Measurements from ENCODE around the gene PRLH. TPM values are rescaled to one million over a fixed set of nuclear protein-coding genes. Genes with fewer than 3 reads are reported as not detected.

The PRLH gene
- total RNA-seq, 1 donor from 2014 or later, result not detected

DNA sequence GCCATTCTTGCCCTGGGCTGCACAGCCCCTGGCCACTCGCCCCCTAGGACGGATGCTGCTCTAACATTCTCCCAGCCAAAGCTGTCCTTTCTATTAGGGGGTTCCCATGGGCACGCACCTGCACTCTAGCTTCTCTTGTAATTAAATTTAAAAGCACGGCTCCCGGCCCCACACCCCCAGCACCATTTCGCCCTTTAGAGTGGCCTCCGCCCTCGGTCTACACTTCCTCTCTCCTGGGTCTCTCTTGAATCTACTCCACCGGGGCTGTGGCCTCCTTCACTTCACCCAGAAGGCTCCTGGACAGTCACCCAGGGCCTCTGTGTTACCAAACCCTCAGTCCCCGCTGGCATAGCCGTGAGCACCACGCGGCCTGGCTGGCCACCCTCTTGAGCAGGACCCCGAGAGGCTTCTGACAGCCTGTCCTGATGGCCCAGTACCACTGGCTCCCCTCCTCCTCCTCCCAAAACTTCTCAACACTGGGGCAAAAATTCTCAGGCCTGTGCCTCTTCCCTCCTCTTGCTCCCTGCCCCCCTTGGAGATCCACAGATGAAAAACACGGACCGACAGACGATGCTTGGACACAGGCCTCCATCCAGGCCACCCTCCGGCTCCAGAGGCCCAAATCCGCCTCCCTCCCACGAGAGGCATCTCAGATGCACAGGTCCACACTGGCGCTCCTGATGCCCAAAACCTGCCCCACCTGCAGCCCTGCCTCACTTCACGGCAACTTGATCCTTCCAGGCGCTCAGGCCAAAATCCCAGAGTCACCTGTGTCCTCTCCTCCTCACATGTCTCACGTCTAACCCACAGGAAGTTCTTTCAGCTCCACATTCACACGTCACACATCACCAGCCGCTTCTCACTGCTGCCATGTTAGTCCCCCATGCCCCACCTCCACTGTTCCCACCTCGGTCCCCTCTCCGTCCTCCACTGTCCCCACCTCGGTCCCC, 31.1 kb downstream of the PRLH start:
- TF ChIP-seq CTCF (conservative IDR thresholded peaks at IDR 0.05), result no peak
- no peak overlapping the region for H3K27ac Mint-ChIP-seq (ENCODE audit: unreplicated experiment)
- no peak overlapping the region for H3K4me3 Mint-ChIP-seq
- H3K27me3 Mint-ChIP-seq (ENCODE audit: low read depth), result no peaks in the 10 kb centered on the region
- no peaks in the 10 kb centered on the region for H3K9me3 Mint-ChIP-seq
- peaks cover 41% of the 10 kb centered on the region for H3K4me1 Mint-ChIP-seq
- no peak for DNase-seq (ENCODE audit: low read depth, low spot score)
- H3K36me3 Mint-ChIP-seq (ENCODE audit: low read depth), result no peaks in the 10 kb centered on the region

- TF ChIP-seq CTCF (conservative IDR thresholded peaks at IDR 0.05), result no peak
- Mint-ChIP-seq H3K36me3 (ENCODE audit: low read depth) (no peaks in the 10 kb centered on the region), H3K27me3 (ENCODE audit: low read depth) (no peaks in the 10 kb centered on the region), H3K4me1 (peaks cover 53% of the 10 kb centered on the region), H3K9me3 (no peaks in the 10 kb centered on the region), H3K27ac (ENCODE audit: unreplicated experiment) (no peak overlapping the region), H3K4me3 (no peak overlapping the region)
- DNase-seq (ENCODE audit: low read depth, low spot score), result no peak
These were observed 32.3 kb downstream of the PRLH start for GRCh38 chr2:237598468-237599208.

- H3K27ac Mint-ChIP-seq (ENCODE audit: unreplicated experiment), result peak overlapping the region; percentile 12
- no peak for DNase-seq (ENCODE audit: low read depth, low spot score)
- H3K4me1 Mint-ChIP-seq, result peaks cover 51% of the 10 kb centered on the region
- no peaks in the 10 kb centered on the region for H3K27me3 Mint-ChIP-seq (ENCODE audit: low read depth)
- no peak overlapping the region for H3K4me3 Mint-ChIP-seq
- H3K36me3 Mint-ChIP-seq (ENCODE audit: low read depth), result no peaks in the 10 kb centered on the region
- no peak for TF ChIP-seq CTCF (conservative IDR thresholded peaks at IDR 0.05)
- H3K9me3 Mint-ChIP-seq, result no peaks in the 10 kb centered on the region
These were observed 33.2 kb downstream of the PRLH start for GRCh38 chr2:237599465-237600110.

- no peak for TF ChIP-seq CTCF (conservative IDR thresholded peaks at IDR 0.05)
- H3K9me3 Mint-ChIP-seq, result no peaks in the 10 kb centered on the region
- no peaks in the 10 kb centered on the region for H3K27me3 Mint-ChIP-seq (ENCODE audit: low read depth)
- H3K36me3 Mint-ChIP-seq (ENCODE audit: low read depth), result no peaks in the 10 kb centered on the region
- DNase-seq (ENCODE audit: low read depth, low spot score), result no peak
- H3K4me3 Mint-ChIP-seq, result no peak overlapping the region
- peaks cover 48% of the 10 kb centered on the region for H3K4me1 Mint-ChIP-seq
- peak overlapping the region; percentile 71 for H3K27ac Mint-ChIP-seq (ENCODE audit: unreplicated experiment)
These were observed 34.0 kb downstream of the PRLH start for GRCh38 chr2:237600205-237600846.

Data from neural crest cell (in vitro differentiated cells).